Glutamatergic neuron (in vitro differentiated cells): ENCODE results near the gene FHIT. TPM values are rescaled to one million over a fixed set of nuclear protein-coding genes. Genes with fewer than 3 reads are reported as not detected.

Experiments
- DNase-seq: peaks from one replicate; pipeline ENCODE4 v3.0.0; 2022
- H3K27ac Mint-ChIP-seq: one replicate; pipeline ENCODE4 v1.8.0; 2020; ENCODE audit warnings: mild to moderate bottlenecking, mixed read lengths, inconsistent platforms; ENCODE audit not compliant: unreplicated experiment
- H3K27me3 Mint-ChIP-seq: one replicate; pipeline ENCODE4 v1.8.0; 2020; ENCODE audit warnings: mild to moderate bottlenecking, moderate library complexity, mixed read lengths, inconsistent platforms; ENCODE audit not compliant: unreplicated experiment
- H3K36me3 Mint-ChIP-seq: one replicate; pipeline ENCODE4 v1.8.0; 2020; ENCODE audit warnings: mild to moderate bottlenecking, mixed read lengths, inconsistent platforms; ENCODE audit not compliant: unreplicated experiment
- H3K4me1 Mint-ChIP-seq: one replicate; pipeline ENCODE4 v1.8.0; 2020; ENCODE audit warnings: mild to moderate bottlenecking, low read depth, mixed read lengths, inconsistent platforms; ENCODE audit not compliant: unreplicated experiment
- H3K4me3 Mint-ChIP-seq: one replicate; pipeline ENCODE4 v1.8.0; 2020; ENCODE audit warnings: mild to moderate bottlenecking, mixed read lengths, inconsistent platforms; ENCODE audit not compliant: unreplicated experiment
- H3K9me3 Mint-ChIP-seq: one replicate; pipeline ENCODE4 v1.8.0; 2020; ENCODE audit warnings: mild to moderate bottlenecking, moderate library complexity, mixed read lengths, inconsistent platforms; ENCODE audit not compliant: unreplicated experiment
- CTCF ChIP-seq: fragments of 200-600 bp; sonication (generic); IDR thresholded peaks from one replicate; pipeline ENCODE4 v1.5.0; 2021; ENCODE audit not compliant: partially characterized antibody, unreplicated experiment
- total RNA-seq: library from RNA; stranded (reverse); fragmentation: NEBNext Ultra II Directional; extraction: Animal tissue kit (Norgen Biotek cat#: 25700); gene quantifications from one replicate; pipeline ENCODE4 v1.2.1, GENCODE V29; 2021; ENCODE audit not compliant: unreplicated experiment

FHIT gene
- total RNA-seq, 1 donor from 2014 or later, result 15.2 TPM

DNA sequence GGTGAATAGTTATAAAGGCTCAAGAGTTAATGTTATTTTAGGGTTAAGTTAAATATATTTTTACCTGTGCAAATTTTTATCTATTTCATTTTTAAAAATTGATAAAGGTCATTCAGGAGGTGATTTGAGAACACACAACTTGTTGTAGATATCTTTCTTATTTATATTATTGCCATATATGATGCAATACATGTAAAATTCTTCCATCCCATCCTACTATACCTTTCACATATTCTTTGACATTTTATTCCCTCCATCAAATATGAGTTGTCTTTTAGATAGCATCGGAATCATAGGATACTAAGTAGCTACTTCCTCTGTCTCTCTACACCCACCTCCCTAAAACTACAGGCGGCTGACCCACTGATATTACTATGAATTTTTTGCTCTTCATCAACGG, 734.1 kb downstream of the FHIT start:
- Mint-ChIP-seq H3K27ac (no peak overlapping the region), H3K36me3 (no peaks in the 10 kb centered on the region), H3K4me3 (no peak overlapping the region), H3K27me3 (peaks cover 6% of the 10 kb centered on the region), H3K4me1 (peaks cover 10% of the 10 kb centered on the region), H3K9me3 (no peaks in the 10 kb centered on the region)
- no peak for DNase-seq
- TF ChIP-seq CTCF, result no peak

GRCh38 chr3:60514866-60515265, 736.4 kb downstream of the FHIT start:
- H3K36me3 Mint-ChIP-seq, result no peaks in the 10 kb centered on the region
- no peak for TF ChIP-seq CTCF

GRCh38 chr3:60514085-60514649, 737.1 kb downstream of the FHIT start:
- H3K27ac Mint-ChIP-seq, result no peak overlapping the region
- no peaks in the 10 kb centered on the region for H3K36me3 Mint-ChIP-seq
- H3K27me3 Mint-ChIP-seq, result peaks cover 4% of the 10 kb centered on the region
- no peak for DNase-seq
- no peaks in the 10 kb centered on the region for H3K9me3 Mint-ChIP-seq
- H3K4me1 Mint-ChIP-seq, result peaks cover 9% of the 10 kb centered on the region
- no peak overlapping the region for H3K4me3 Mint-ChIP-seq
- TF ChIP-seq CTCF, result no peak

More at GRCh38 chr3:60514866-60515265, 736.4 kb downstream of the FHIT start:
- DNase-seq, result peak; percentile 18
- Mint-ChIP-seq H3K4me1 (peaks cover 9% of the 10 kb centered on the region), H3K27me3 (peaks cover 4% of the 10 kb centered on the region), H3K9me3 (no peaks in the 10 kb centered on the region), H3K27ac (no peak overlapping the region), H3K4me3 (no peak overlapping the region)

GRCh38 chr3:60513241-60513640, 738.0 kb downstream of the FHIT start:
- Mint-ChIP-seq H3K36me3 (no peaks in the 10 kb centered on the region), H3K9me3 (no peaks in the 10 kb centered on the region), H3K27me3 (peaks cover 4% of the 10 kb centered on the region), H3K4me1 (peaks cover 9% of the 10 kb centered on the region), H3K27ac (no peak overlapping the region), H3K4me3 (no peak overlapping the region)
- TF ChIP-seq CTCF, result no peak
- no peak for DNase-seq

- peaks cover 4% of the 10 kb centered on the region for H3K27me3 Mint-ChIP-seq
- no peak for DNase-seq
- no peak overlapping the region for H3K27ac Mint-ChIP-seq
- peaks cover 9% of the 10 kb centered on the region for H3K4me1 Mint-ChIP-seq
- no peak for TF ChIP-seq CTCF
- no peaks in the 10 kb centered on the region for H3K9me3 Mint-ChIP-seq
- H3K4me3 Mint-ChIP-seq, result no peak overlapping the region
- no peaks in the 10 kb centered on the region for H3K36me3 Mint-ChIP-seq
Measured at GRCh38 chr3:60512506-60512905, 738.7 kb downstream of the FHIT start.
